Measurements from ENCODE around the gene SRMS.
A peak's percentile ranks its signal among the peaks of the same experiment; 100 is the strongest.

The SRMS gene

GRCh38 chr20:63497138-63497945 is 50.2 kb downstream of the SRMS start:
- Histone ChIP-seq H3K4ac (ENCODE audit: low read depth, low read length) (no peak overlapping the region), H3K27ac (ENCODE audit: low read depth, low read length) (no peak overlapping the region), H4K91ac (ENCODE audit: low read depth, low read length) (no peak overlapping the region), H3K36me3 (ENCODE audit: control insufficient read depth in 1 of 2, insufficient read depth in 2 of 2, low read length in 2 of 2) (peaks cover 0 to 10% of the 10 kb centered on the region in 2 experiments), H3K79me1 (ENCODE audit: low read length) (no peaks in the 10 kb centered on the region), H4K12ac (ENCODE audit: low read depth, low read length) (no peak overlapping the region), H3K4me3 (ENCODE audit: low read depth, low read length) (no peak overlapping the region), H3K14ac (ENCODE audit: low read length) (no peak overlapping the region), H3K4me2 (ENCODE audit: low read length) (peak overlapping the region; percentile 41), H2BK5ac (ENCODE audit: low read depth, low read length, poor library complexity) (no peak overlapping the region), H3K9me3 (ENCODE audit: insufficient read depth, low read depth, low read length) (peaks cover 4% of the 10 kb centered on the region), H3K4me1 (ENCODE audit: control insufficient read depth in 1 of 2, insufficient read depth in 2 of 2, low read length in 2 of 2) (peaks cover 8 to 9% of the 10 kb centered on the region in 2 experiments), H2AK5ac (ENCODE audit: low read length) (no peak overlapping the region), H3K18ac (ENCODE audit: low read length) (no peak overlapping the region), H2AFZ (ENCODE audit: insufficient read depth, low read length, poor library complexity) (no peak overlapping the region), H4K8ac (ENCODE audit: low read depth, low read length) (no peak overlapping the region), H3K23ac (ENCODE audit: low read length) (no peak overlapping the region), H3K27me3 (ENCODE audit: insufficient read depth, low read length) (no peaks in the 10 kb centered on the region), H2BK12ac (ENCODE audit: low read length) (no peak overlapping the region), H3K79me2 (ENCODE audit: control insufficient read depth, insufficient read depth, low read length, poor library complexity) (no peaks in the 10 kb centered on the region), H2BK120ac (ENCODE audit: insufficient read depth, low read length, poor library complexity) (no peak overlapping the region), H3K9ac (ENCODE audit: low read length) (no peak overlapping the region)
- DNase-seq: no peak
- WGBS (ENCODE audit: extremely low coverage, insufficient coverage, insufficient read length): no CpG with 5 or more reads among the region's 20 CpGs

- no peak overlapping the region for H3K4me3 ChIP-seq (ENCODE audit: low read depth, low read length)
- no peak overlapping the region for H2BK120ac ChIP-seq (ENCODE audit: insufficient read depth, low read length, poor library complexity)
- no peak overlapping the region for H2BK12ac ChIP-seq (ENCODE audit: low read length)
- H3K27me3 ChIP-seq (ENCODE audit: insufficient read depth, low read length): no peaks in the 10 kb centered on the region
- H4K8ac ChIP-seq (ENCODE audit: low read depth, low read length): no peak overlapping the region
- no CpG with 5 or more reads among the region's 16 CpGs for WGBS (ENCODE audit: extremely low coverage, insufficient coverage, insufficient read length)
- no peak overlapping the region for H4K91ac ChIP-seq (ENCODE audit: low read depth, low read length)
- no peak overlapping the region for H3K4me2 ChIP-seq (ENCODE audit: low read length)
- H3K4ac ChIP-seq (ENCODE audit: low read depth, low read length): no peak overlapping the region
- H3K9me3 ChIP-seq (ENCODE audit: insufficient read depth, low read depth, low read length): peaks cover 7% of the 10 kb centered on the region
- H3K18ac ChIP-seq (ENCODE audit: low read length): no peak overlapping the region
- no peak overlapping the region for H2AFZ ChIP-seq (ENCODE audit: insufficient read depth, low read length, poor library complexity)
- no peak overlapping the region for H4K12ac ChIP-seq (ENCODE audit: low read depth, low read length)
- no peak for DNase-seq
- no peaks in the 10 kb centered on the region for H3K79me2 ChIP-seq (ENCODE audit: control insufficient read depth, insufficient read depth, low read length, poor library complexity)
- no peak overlapping the region for H2AK5ac ChIP-seq (ENCODE audit: low read length)
- H3K14ac ChIP-seq (ENCODE audit: low read length): no peak overlapping the region
- peaks cover 8 to 9% of the 10 kb centered on the region in 2 experiments for H3K4me1 ChIP-seq (ENCODE audit: control insufficient read depth in 1 of 2, insufficient read depth in 2 of 2, low read length in 2 of 2)
- no peak overlapping the region for H3K27ac ChIP-seq (ENCODE audit: low read depth, low read length)
- H3K36me3 ChIP-seq (ENCODE audit: control insufficient read depth in 1 of 2, insufficient read depth in 2 of 2, low read length in 2 of 2): peaks cover 0 to 15% of the 10 kb centered on the region in 2 experiments
- no peak overlapping the region for H2BK5ac ChIP-seq (ENCODE audit: low read depth, low read length, poor library complexity)
- H3K79me1 ChIP-seq (ENCODE audit: low read length): no peaks in the 10 kb centered on the region
- no peak overlapping the region for H3K23ac ChIP-seq (ENCODE audit: low read length)
- H3K9ac ChIP-seq (ENCODE audit: low read length): no peak overlapping the region
Measured at GRCh38 chr20:63496596-63497120, 50.9 kb downstream of the SRMS start.

- WGBS (ENCODE audit: extremely low coverage, insufficient coverage, insufficient read length): no CpG with 5 or more reads among the region's 48 CpGs
- Histone ChIP-seq H3K4me2 (ENCODE audit: low read length) (no peak overlapping the region), H3K4ac (ENCODE audit: low read depth, low read length) (no peak overlapping the region), H2AK5ac (ENCODE audit: low read length) (no peak overlapping the region), H2AFZ (ENCODE audit: insufficient read depth, low read length, poor library complexity) (no peak overlapping the region), H4K12ac (ENCODE audit: low read depth, low read length) (no peak overlapping the region), H3K14ac (ENCODE audit: low read length) (no peak overlapping the region), H3K79me1 (ENCODE audit: low read length) (no peaks in the 10 kb centered on the region), H3K27me3 (ENCODE audit: insufficient read depth, low read length) (no peaks in the 10 kb centered on the region), H3K27ac (ENCODE audit: low read depth, low read length) (no peak overlapping the region), H2BK12ac (ENCODE audit: low read length) (no peak overlapping the region), H2BK120ac (ENCODE audit: insufficient read depth, low read length, poor library complexity) (no peak overlapping the region), H3K79me2 (ENCODE audit: control insufficient read depth, insufficient read depth, low read length, poor library complexity) (no peaks in the 10 kb centered on the region), H3K36me3 (ENCODE audit: control insufficient read depth in 1 of 2, insufficient read depth in 2 of 2, low read length in 2 of 2) (peaks cover 0 to 20% of the 10 kb centered on the region in 2 experiments), H4K8ac (ENCODE audit: low read depth, low read length) (no peak overlapping the region), H3K9ac (ENCODE audit: low read length) (no peak overlapping the region), H2BK5ac (ENCODE audit: low read depth, low read length, poor library complexity) (no peak overlapping the region), H3K9me3 (ENCODE audit: insufficient read depth, low read depth, low read length) (peaks cover 7% of the 10 kb centered on the region), H4K91ac (ENCODE audit: low read depth, low read length) (no peak overlapping the region), H3K4me1 (ENCODE audit: control insufficient read depth in 1 of 2, insufficient read depth in 2 of 2, low read length in 2 of 2) (peaks cover 8 to 9% of the 10 kb centered on the region in 2 experiments), H3K4me3 (ENCODE audit: low read depth, low read length) (no peak overlapping the region), H3K23ac (ENCODE audit: low read length) (no peak overlapping the region), H3K18ac (ENCODE audit: low read length) (no peak overlapping the region)
- DNase-seq: peak in 1 of 2 donors; percentile 51
Measured at GRCh38 chr20:63495741-63496595, 51.6 kb downstream of the SRMS start.

- Histone ChIP-seq H3K79me1 (ENCODE audit: low read length) (no peaks in the 10 kb centered on the region), H3K36me3 (ENCODE audit: control insufficient read depth in 1 of 2, insufficient read depth in 2 of 2, low read length in 2 of 2) (peaks cover 0 to 20% of the 10 kb centered on the region in 2 experiments), H3K4me2 (ENCODE audit: low read length) (no peak overlapping the region), H3K27ac (ENCODE audit: low read depth, low read length) (no peak overlapping the region), H4K91ac (ENCODE audit: low read depth, low read length) (no peak overlapping the region), H3K27me3 (ENCODE audit: insufficient read depth, low read length) (no peaks in the 10 kb centered on the region), H3K4ac (ENCODE audit: low read depth, low read length) (no peak overlapping the region), H3K9me3 (ENCODE audit: insufficient read depth, low read depth, low read length) (peaks cover 7% of the 10 kb centered on the region), H3K4me1 (ENCODE audit: control insufficient read depth in 1 of 2, insufficient read depth in 2 of 2, low read length in 2 of 2) (peaks cover 8 to 9% of the 10 kb centered on the region in 2 experiments), H3K9ac (ENCODE audit: low read length) (no peak overlapping the region), H4K12ac (ENCODE audit: low read depth, low read length) (no peak overlapping the region), H3K23ac (ENCODE audit: low read length) (no peak overlapping the region), H3K79me2 (ENCODE audit: control insufficient read depth, insufficient read depth, low read length, poor library complexity) (no peaks in the 10 kb centered on the region), H2AK5ac (ENCODE audit: low read length) (no peak overlapping the region), H3K4me3 (ENCODE audit: low read depth, low read length) (no peak overlapping the region), H2BK120ac (ENCODE audit: insufficient read depth, low read length, poor library complexity) (no peak overlapping the region), H3K18ac (ENCODE audit: low read length) (no peak overlapping the region), H2BK5ac (ENCODE audit: low read depth, low read length, poor library complexity) (no peak overlapping the region), H2BK12ac (ENCODE audit: low read length) (no peak overlapping the region), H2AFZ (ENCODE audit: insufficient read depth, low read length, poor library complexity) (no peak overlapping the region), H4K8ac (ENCODE audit: low read depth, low read length) (no peak overlapping the region), H3K14ac (ENCODE audit: low read length) (no peak overlapping the region)
- WGBS (ENCODE audit: extremely low coverage, insufficient coverage, insufficient read length): no CpG with 5 or more reads among the region's 8 CpGs
- DNase-seq: no peak
Measured at GRCh38 chr20:63495167-63495720, 52.3 kb downstream of the SRMS start.
